GM21360 (cell line): ENCODE measurements around the gene OPN1MW3.
"Not testable (repeated sequence)": the region's sequence is repeated elsewhere in the genome, so short reads cannot be mapped to it uniquely, and the experiment has no call there.

Experiments used
- ATAC-seq: cut with Tn5 transposase; IDR thresholded peaks from one replicate; pipeline ENCODE4 v1.9.1; 2021; ENCODE audit warnings: mild to moderate bottlenecking, moderate library complexity; ENCODE audit not compliant: unreplicated experiment

Gene OPN1MW3

GRCh38 chrX:154295664-154296310 is 38.4 kb downstream of the OPN1MW3 start, which contains the start of gene TKTL1:
TKTL1 (plus strand) TSS chrX:154295795; CDS start chrX:154295860, 65 bp downstream.
- ATAC-seq: no peak

GRCh38 chrX:154296731-154297130 is 39.3 kb downstream of the OPN1MW3 start:
- no peak for ATAC-seq

DNA sequence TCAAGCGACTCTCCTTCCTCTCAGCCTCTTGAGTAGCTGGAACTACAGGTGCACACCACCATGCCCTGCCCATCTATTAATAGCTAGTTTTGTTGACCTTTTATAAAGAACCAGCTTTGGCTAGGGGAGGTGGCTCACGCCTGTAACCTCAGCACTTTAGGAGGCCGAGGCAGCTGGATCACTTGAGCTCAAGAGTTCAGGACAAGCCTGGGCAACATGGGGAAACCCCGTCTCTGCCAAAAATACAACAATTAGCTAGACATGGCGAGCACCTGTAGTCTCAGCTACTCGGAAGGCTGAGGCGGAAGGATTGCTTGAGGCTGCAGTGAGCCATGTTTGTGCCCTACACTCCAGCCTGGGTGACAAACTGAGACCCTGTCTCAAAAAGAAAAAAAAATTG is 40.9 kb downstream of the OPN1MW3 start:
- ATAC-seq: no peak

GRCh38 chrX:154300816-154301215 is 43.4 kb downstream of the OPN1MW3 start:
- ATAC-seq: no peak

DNA sequence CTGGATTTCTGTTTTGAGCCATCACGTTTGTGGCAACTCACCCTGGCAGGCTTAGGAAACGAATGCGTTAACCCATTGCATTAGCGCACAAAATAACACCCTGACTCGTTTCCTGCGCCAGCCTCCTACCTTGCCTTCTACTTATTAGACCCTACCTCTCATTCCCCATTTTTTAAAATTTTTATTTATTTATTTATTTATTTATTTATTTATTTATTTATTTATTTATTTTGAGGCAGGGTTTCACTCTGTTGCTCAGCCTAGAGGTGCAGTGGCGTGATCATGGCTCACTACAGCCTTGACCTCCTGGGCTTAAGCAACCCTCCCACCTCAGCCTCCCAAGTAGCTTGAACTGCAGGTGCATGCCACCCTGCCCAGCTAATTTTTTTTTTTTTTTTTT is 45.6 kb downstream of the OPN1MW3 start:
- ATAC-seq: not testable (repeated sequence)

DNA sequence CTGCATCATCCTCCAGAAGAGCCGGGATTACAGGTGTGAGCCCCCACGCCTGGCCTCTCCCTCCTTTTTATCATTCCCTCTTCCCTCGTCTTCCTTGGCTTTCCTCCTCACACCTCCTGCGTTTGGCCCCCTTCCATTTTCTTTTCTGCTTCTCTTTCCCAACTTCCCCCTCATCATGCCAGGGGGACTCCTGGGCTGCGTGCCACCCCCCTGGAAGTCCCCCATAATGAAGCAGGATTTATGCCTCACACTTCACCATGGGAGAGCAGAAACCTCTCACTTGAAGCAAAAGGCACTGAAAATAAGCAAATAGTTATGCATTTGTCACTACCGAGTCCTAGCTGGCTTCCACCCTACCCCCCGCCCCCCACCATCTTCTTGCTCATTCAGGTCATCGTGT is 46.1 kb downstream of the OPN1MW3 start:
- no peak for ATAC-seq

DNA sequence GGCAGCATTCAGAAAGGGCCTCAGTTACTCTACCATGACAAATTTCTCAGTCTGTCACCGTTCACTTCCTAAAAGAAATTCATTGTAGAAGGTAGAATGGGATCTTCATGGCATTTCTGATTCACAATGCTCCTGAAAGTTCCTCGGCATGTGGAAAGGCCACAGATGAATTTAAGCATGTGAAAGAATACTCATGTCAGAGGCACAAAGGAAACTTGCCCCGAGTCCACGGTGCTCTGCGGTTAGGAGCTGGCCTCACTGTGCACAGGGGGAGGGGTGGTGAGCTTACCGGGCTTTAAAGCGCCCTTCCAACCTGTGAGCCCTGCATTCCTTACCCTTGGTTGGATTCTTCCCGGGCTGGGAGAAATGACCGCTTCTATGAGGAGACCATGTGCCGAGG is 47.5 kb downstream of the OPN1MW3 start:
- no peak for ATAC-seq

GRCh38 chrX:154305541-154306205 is 48.3 kb downstream of the OPN1MW3 start:
- ATAC-seq: no peak

- no peak for ATAC-seq
Observed at GRCh38 chrX:154307202-154307601, 49.8 kb downstream of the OPN1MW3 start.

DNA sequence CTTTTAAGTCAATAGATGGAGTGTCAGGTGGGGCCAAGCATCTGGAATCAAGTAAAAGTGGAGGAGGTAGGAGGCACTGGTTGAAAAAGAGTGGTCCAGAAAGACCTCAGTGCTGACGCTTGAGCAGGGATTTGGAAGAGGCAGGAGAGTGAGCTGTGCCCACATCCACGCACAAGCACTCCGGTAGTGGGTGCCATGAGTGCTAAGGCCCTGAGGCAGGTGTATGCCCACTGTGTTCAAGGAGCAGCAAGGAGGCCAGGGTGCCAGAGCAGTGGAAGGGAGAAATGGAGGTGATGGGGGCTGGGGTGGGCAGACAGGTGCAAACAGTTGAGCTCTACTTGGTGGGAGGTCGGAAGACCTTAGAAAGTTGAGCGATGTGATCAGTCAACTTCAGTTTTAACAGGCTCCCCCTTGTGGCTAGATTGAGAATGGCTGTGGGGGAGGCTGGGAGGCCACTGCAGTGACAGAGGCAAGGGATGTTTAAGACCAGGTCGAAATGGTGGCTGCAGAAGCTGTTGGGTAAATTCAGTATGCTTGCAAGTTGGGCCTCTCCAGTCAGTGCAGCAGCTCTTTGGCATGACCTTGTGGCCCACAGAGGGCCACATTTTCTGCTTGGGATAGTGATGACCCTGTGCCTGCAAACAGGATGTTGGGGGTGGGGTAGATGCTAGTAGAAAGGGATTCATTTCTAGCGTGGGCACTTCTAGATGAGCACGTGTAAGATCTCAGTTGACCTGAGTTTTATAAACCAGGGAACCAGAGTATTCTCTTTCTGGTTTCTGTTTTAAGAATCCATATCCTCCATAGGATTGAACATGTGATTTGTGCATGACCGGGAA is 50.9 kb downstream of the OPN1MW3 start:
- no peak for ATAC-seq

- ATAC-seq: no peak
Observed at GRCh38 chrX:154309041-154309775, 51.8 kb downstream of the OPN1MW3 start.

- ATAC-seq: no peak
Observed at GRCh38 chrX:154310616-154311536, 53.5 kb downstream of the OPN1MW3 start.

DNA sequence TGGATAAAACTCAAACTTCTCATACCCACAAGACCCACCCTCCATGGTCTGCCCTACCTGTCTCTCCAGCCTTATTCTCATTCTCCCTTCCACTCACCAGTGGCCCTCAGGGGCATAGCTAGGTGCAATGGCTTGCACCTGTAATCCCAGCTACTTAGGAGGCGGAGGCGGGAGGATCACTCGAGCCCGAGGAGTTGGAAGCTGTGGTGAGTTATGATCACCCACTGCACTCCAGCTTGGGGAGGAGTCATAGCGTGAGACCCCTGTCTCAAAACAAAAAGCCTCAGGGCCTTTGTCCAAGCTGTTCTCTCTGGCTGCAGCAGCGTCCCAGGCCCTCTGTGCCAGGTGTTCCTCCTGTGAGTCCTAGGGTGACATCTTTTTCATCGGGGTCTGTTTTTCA is 54.7 kb downstream of the OPN1MW3 start:
- no peak for ATAC-seq

- no peak for ATAC-seq
Observed at GRCh38 chrX:154313147-154313546, 55.8 kb downstream of the OPN1MW3 start.

- ATAC-seq: no peak
Observed at GRCh38 chrX:154315416-154315815, 58.0 kb downstream of the OPN1MW3 start.

DNA sequence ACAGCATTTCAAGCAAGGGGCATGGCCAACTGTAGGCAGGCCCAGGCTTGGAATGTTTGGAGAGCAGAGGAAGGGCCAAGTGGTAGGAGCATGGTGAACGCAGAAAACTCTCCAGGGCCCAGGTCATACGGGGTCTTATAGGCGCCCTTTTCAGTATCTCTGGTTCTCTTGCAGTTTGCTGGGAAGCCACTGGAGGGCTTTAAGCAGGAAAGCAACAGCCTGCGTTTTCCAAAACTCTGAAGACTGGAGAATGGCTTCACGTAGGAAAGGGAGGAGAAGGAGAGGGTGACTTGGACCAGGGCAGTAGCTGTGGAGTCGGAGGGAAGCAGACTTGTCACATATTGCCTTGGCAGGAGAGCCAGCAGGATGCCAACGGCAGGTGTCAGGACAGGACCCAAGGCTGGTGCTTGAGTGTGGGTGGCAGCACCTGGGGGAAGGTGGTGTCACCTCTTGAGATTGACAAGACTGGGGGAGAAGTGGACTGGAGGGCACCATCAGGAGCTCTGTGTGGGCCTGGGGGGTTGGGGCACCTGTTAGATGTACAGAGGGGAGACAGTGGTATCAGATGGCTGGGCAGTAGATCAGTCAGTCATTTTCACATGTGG is 60.1 kb downstream of the OPN1MW3 start:
- ATAC-seq: no peak

DNA sequence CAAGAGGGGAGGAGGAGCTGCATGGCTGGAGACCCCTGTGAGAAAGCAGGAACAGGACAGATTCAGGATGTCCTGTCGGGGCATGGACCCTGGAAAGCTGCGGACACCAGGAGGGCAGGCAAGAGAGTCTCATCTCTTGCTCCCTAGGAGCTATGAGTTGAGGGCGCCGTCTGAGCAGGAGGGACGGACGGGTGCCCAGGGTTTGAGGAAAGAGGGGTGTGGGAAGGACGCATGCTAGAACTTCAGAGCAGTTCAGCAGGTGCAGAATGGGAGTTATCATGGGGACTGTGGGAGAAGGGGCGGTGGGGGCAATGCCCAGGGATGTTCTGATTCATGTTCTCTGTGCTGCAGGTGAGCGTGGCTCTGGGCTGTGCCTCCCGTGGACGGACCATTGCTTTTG is 63.0 kb downstream of the OPN1MW3 start:
- no peak for ATAC-seq
